Endothelial cell of coronary artery (primary cell): ENCODE results near the gene THOC2. TPM values are rescaled to one million over a fixed set of nuclear protein-coding genes. Genes with fewer than 3 reads are reported as not detected.

Source experiments
- total RNA-seq: library from RNA; depleted of rRNA; stranded (reverse); fragments of >200 nt; gene quantifications from 2 replicates; pipeline ENCODE4 v1.2.3, GENCODE V29; 2014

The THOC2 gene, protein sequence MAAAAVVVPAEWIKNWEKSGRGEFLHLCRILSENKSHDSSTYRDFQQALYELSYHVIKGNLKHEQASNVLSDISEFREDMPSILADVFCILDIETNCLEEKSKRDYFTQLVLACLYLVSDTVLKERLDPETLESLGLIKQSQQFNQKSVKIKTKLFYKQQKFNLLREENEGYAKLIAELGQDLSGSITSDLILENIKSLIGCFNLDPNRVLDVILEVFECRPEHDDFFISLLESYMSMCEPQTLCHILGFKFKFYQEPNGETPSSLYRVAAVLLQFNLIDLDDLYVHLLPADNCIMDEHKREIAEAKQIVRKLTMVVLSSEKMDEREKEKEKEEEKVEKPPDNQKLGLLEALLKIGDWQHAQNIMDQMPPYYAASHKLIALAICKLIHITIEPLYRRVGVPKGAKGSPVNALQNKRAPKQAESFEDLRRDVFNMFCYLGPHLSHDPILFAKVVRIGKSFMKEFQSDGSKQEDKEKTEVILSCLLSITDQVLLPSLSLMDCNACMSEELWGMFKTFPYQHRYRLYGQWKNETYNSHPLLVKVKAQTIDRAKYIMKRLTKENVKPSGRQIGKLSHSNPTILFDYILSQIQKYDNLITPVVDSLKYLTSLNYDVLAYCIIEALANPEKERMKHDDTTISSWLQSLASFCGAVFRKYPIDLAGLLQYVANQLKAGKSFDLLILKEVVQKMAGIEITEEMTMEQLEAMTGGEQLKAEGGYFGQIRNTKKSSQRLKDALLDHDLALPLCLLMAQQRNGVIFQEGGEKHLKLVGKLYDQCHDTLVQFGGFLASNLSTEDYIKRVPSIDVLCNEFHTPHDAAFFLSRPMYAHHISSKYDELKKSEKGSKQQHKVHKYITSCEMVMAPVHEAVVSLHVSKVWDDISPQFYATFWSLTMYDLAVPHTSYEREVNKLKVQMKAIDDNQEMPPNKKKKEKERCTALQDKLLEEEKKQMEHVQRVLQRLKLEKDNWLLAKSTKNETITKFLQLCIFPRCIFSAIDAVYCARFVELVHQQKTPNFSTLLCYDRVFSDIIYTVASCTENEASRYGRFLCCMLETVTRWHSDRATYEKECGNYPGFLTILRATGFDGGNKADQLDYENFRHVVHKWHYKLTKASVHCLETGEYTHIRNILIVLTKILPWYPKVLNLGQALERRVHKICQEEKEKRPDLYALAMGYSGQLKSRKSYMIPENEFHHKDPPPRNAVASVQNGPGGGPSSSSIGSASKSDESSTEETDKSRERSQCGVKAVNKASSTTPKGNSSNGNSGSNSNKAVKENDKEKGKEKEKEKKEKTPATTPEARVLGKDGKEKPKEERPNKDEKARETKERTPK (N-terminal part only)
- total RNA-seq: 52.3 and 70.4 TPM in 2 replicates

DNA sequence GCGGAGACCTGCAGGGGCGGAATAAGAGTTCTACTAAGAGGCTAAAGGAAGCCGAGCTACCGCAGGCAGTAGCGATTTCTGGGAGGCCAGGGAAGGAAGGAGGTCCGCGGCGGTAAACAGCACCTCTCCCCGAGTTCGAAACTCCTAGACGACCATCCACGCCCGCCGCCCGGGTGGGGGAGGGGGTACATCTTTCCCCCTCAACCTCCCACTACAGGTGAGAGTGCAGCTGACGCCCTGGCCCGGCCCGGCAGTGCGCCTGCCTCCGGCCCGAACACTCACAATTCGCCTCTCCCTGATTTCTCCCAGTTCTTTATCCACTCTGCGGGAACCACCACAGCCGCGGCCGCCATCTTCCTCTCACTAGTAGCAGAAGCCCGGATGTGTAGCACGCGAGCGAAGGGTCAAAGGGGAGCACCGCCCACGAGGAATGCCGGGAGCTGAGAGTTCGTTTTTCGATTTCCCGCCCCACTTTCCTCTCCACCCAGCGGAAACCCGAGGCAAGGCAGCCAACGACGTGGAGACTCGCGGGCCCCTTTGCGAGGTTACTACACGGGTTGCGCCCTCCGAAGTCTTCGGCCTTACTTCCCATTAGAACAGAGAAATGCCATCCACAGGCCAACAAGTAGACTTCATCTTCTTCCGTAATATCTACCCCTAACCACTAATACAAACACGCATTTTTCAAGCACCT lies at the start of gene THOC2:
Gene THOC2, minus strand, starts transcription at position 383 of the 694 bp plus-strand sequence. Its CDS starts 30 bp downstream, at position 353.

Other genes starting within 250 kb of the THOC2 start
- gene XIAP, start 127.0 kb upstream of the THOC2 start, total RNA-seq: 40.7 and 41.0 TPM in 2 replicates
- 82.2 and 86.4 TPM in 2 replicates for gene STAG2, start 228.7 kb upstream of the THOC2 start, total RNA-seq